PC-9 (cell line): Measurements from ENCODE around the gene ENTHD1.

ENCODE experiments used
- CTCF ChIP-seq: fragments of 200-600 bp; sonication (generic); conservative IDR thresholded peaks from 2 replicates; pipeline ENCODE4 v1.6.1; 2017; ENCODE audit warnings: mixed run types, antibody characterized with exemption, mild to moderate bottlenecking, moderate library complexity
- EZH2 ChIP-seq: fragments of 200-600 bp; sonication (generic); IDR thresholded peaks from 2 replicates; pipeline ENCODE4 v1.8.0; 2017; ENCODE audit warnings: antibody characterized with exemption, low read depth

- no peak for TF ChIP-seq CTCF
- TF ChIP-seq EZH2, result no peak
These were observed 12.8 kb downstream of the ENTHD1 start for GRCh38 chr22:39880722-39881121.
